IPS DF 6.9 (cell line): Measurements from ENCODE around the gene HRCT1.

ENCODE experiments used
- DNase-seq: peaks from one replicate; pipeline ENCODE4 v3.0.0-alpha.2; 2013; ENCODE audit warnings: low read depth, low spot score
- H3K27ac ChIP-seq: one replicate; pipeline ENCODE4 v1.5.1; 2013; ENCODE audit warnings: low read length, control low read depth
- H3K27me3 ChIP-seq: 2 replicates; pipeline ENCODE4 v1.6.1; 2013; ENCODE audit warnings: mild to moderate bottlenecking, low read length; ENCODE audit not compliant: control insufficient read depth, insufficient read depth
- H3K36me3 ChIP-seq: 2 replicates; pipeline ENCODE4 v1.6.1; 2013; ENCODE audit warnings: low read length; ENCODE audit not compliant: control insufficient read depth, insufficient read depth
- H3K4me1 ChIP-seq: 2 replicates; pipeline ENCODE4 v1.6.1; 2013; ENCODE audit warnings: low read length; ENCODE audit not compliant: control insufficient read depth, insufficient read depth
- H3K4me3 ChIP-seq: 2 replicates; pipeline ENCODE4 v1.5.1; 2013; ENCODE audit warnings: mild to moderate bottlenecking, low read length
- H3K9me3 ChIP-seq: 2 replicates; pipeline ENCODE4 v1.6.1; 2013; ENCODE audit warnings: low read length, inconsistent platforms; ENCODE audit not compliant: control insufficient read depth, insufficient read depth
- WGBS: extraction: QIAGEN DNeasy Blood & Tissue Kit; methylation state at CpG from one replicate; pipeline ENCODE4 v1.1.7; 2013; ENCODE audit warnings: mixed read lengths, missing lambda C conversion rate; ENCODE audit not compliant: insufficient read length, insufficient coverage; 5-methylcytosine and 5-hydroxymethylcytosine counted together

Gene HRCT1

DNA sequence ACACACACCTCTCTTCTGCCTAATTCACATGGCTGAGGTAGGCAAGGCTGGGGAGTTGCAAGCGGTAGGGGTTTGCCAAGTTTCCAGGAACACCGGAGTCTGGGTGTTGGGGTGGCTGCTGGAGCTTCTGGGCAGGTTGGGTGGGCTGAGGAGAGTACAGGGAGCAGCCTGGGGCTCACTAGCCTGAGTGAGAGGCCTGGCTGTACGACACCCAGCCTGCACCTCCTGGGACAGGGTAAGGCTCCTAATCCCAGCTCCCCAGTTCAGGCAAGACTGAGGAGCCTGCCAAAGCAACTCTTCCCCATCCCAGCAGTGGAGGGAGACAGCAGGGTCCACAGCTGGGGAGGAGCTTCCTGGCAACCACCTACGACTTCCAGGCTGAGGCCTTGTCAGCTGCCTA, 11.3 kb downstream of the HRCT1 start:
- no peak overlapping the region for H3K4me3 ChIP-seq
- H3K27me3 ChIP-seq: no peaks in the 10 kb centered on the region
- H3K36me3 ChIP-seq: no peaks in the 10 kb centered on the region
- peaks cover 3% of the 10 kb centered on the region; the same call in 1 of the 2 replicates for H3K4me1 ChIP-seq
- H3K9me3 ChIP-seq: no peaks in the 10 kb centered on the region
- DNase-seq: no peak
- no peak overlapping the region for H3K27ac ChIP-seq
- WGBS: no CpG with 5 or more reads among the region's 4 CpGs

DNA sequence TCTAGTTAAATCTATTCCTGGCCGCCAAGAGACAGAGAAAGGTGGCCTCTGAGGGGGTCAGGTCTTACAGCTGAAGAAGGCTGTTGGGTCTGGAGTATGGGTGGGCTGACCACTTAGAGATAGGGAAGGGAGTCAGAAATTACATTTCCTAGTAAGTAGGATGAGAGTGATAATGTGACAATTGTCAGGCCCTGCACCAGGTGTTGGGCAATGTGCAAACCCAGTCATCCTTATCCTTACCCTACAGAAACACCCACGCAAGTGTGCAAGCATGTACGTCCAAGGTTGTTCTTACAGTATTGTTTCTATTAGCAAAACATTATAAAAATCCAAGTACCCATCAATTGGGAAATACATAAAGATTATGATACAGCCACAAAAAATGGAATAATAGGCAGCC, 12.8 kb downstream of the HRCT1 start:
- peaks cover 3% of the 10 kb centered on the region; the same call in 1 of the 2 replicates for H3K4me1 ChIP-seq
- no peaks in the 10 kb centered on the region for H3K9me3 ChIP-seq
- no peak overlapping the region for H3K27ac ChIP-seq
- no peaks in the 10 kb centered on the region for H3K27me3 ChIP-seq
- no peak overlapping the region for H3K4me3 ChIP-seq
- WGBS: no CpG with 5 or more reads among the region's 3 CpGs
- DNase-seq: no peak
- H3K36me3 ChIP-seq: no peaks in the 10 kb centered on the region

DNA sequence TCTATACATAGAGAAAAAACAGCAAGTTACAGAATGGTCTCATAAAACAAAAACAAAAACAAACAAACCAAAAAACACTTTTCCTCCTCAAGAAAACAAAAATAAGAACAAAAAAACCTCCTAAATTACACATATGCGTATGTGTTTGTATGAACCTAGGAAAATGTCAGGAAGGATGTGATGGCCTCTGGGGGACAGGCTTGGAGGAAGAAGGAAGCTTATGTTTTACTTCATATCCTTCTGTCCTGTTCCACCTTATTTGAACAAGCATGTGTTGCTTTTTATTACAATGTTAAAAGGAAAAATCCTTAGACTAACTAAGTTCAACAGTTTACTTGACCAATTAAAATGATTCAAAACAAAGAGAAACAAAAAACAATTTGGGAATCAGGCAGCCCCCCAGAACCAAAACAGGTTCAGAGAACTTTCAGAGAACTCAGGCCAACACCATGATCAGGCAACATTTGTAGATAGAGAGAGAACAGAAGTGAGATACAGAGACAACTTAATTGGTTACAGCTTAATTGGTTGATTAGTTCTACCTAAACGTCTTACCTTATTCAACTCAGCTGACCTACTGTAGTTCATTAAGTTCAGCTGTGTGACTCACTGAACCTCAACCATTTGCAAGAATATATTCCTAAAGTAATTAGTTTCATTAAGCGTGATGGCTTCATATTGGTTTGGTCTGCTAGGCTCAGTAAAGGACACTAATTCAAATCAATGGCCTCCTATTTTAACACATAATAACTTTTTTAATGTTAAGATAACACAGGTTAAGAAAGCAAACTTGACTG, 13.4 kb downstream of the HRCT1 start:
- WGBS: no CpG with 5 or more reads among the region's 3 CpGs
- no peak overlapping the region for H3K4me3 ChIP-seq
- H3K27ac ChIP-seq: no peak overlapping the region
- no peaks in the 10 kb centered on the region for H3K9me3 ChIP-seq
- peaks cover 3% of the 10 kb centered on the region; the same call in 1 of the 2 replicates for H3K4me1 ChIP-seq
- DNase-seq: no peak
- no peaks in the 10 kb centered on the region for H3K36me3 ChIP-seq
- no peaks in the 10 kb centered on the region for H3K27me3 ChIP-seq

DNA sequence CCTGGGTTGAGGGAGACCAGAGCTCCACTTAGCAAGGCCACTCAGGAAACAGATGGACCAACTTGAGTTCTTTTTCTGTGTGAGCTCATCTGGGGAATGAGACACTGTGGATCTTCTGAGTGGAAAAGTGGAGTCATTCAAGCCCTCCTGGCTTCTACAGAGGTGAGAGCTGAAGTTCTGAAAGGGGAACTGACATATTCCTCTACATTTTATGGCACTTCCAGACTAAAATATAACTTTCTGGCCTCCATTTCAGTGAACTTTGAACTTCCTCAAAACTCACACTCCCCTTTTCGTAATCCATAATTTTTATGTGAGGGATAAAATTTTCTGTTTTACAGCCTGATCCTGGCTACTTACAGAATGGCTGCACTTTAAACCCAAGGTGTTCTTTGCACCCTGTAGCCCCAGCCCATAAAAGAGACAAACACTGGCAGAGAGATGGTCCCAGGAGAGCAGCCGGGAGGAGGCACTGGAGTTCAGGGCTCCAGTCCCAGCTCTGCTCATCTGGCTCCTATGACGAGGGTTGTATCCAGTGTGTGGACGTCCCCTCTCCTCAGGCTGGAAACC, 14.1 kb downstream of the HRCT1 start:
- Histone ChIP-seq H3K4me1 (peaks cover 3% of the 10 kb centered on the region; the same call in 1 of the 2 replicates), H3K9me3 (no peaks in the 10 kb centered on the region), H3K4me3 (no peak overlapping the region), H3K27me3 (no peaks in the 10 kb centered on the region), H3K27ac (no peak overlapping the region), H3K36me3 (no peaks in the 10 kb centered on the region)
- no CpG with 5 or more reads among the region's 4 CpGs for WGBS
- no peak for DNase-seq

DNA sequence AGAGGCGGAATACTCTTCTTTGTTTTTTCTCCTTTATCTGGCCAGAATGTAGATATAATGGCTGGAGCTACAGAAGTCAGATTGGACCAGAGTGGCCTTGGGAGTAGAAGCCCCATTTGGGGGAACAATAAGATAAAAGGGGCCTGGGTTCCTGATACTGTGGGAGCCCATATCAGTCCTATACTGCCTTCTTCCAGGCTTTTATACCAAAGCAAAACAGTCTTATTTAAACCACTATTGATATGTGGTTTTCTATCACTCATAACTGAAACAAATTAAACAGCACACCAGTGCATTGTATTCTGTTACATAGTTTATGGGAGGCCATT, 17.6 kb downstream of the HRCT1 start:
- no peaks in the 10 kb centered on the region for H3K27me3 ChIP-seq
- no peak for DNase-seq
- WGBS: no CpG with 5 or more reads among the region's 1 CpG
- no peak overlapping the region for H3K4me3 ChIP-seq
- H3K36me3 ChIP-seq: no peaks in the 10 kb centered on the region
- H3K27ac ChIP-seq: no peak overlapping the region
- no peaks in the 10 kb centered on the region for H3K9me3 ChIP-seq
- no peaks in the 10 kb centered on the region for H3K4me1 ChIP-seq

DNA sequence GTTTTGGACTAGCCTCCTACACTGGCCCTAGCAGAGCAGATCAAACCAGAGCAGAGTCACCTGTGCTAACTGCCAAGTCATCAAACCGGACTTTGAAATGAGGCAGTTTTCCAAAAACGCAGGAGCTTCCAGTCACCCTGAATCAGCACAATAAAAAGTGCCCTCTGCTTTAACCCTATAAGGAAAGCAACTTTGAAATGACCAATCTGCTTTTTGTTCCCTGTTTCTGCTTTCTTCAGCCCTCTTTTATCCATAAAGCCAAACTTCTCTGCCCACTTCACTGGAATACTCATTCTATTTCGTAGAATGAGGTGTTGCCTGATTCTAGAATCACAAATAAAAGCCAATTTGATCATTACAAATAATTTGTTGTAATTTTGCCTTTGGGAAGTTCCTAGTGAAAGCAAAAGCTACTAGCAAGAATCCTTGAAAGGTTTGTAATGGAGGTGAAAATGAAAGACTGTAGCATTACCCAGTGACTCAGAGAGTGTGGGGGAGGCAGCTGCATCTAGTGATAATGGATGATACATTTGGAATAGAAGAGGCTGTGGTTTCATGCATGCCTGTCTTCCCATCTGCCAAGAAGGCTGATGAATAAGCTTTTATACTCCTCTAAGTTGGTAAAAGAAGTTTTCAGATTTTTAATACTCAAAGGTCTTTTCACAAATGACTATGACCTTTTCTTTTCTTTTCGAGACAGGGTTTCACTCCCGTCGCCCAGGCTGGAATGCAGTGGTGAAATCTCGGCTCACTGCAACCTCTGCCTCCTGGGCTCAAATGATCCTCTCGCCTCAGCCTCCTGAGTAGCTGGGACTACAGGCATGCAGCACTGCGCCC, 18.1 kb downstream of the HRCT1 start:
- H3K36me3 ChIP-seq: no peaks in the 10 kb centered on the region
- H3K4me1 ChIP-seq: no peaks in the 10 kb centered on the region
- H3K27ac ChIP-seq: no peak overlapping the region
- no peak overlapping the region for H3K4me3 ChIP-seq
- no peaks in the 10 kb centered on the region for H3K9me3 ChIP-seq
- DNase-seq: no peak
- no peaks in the 10 kb centered on the region for H3K27me3 ChIP-seq
- WGBS: no CpG with 5 or more reads among the region's 9 CpGs

DNA sequence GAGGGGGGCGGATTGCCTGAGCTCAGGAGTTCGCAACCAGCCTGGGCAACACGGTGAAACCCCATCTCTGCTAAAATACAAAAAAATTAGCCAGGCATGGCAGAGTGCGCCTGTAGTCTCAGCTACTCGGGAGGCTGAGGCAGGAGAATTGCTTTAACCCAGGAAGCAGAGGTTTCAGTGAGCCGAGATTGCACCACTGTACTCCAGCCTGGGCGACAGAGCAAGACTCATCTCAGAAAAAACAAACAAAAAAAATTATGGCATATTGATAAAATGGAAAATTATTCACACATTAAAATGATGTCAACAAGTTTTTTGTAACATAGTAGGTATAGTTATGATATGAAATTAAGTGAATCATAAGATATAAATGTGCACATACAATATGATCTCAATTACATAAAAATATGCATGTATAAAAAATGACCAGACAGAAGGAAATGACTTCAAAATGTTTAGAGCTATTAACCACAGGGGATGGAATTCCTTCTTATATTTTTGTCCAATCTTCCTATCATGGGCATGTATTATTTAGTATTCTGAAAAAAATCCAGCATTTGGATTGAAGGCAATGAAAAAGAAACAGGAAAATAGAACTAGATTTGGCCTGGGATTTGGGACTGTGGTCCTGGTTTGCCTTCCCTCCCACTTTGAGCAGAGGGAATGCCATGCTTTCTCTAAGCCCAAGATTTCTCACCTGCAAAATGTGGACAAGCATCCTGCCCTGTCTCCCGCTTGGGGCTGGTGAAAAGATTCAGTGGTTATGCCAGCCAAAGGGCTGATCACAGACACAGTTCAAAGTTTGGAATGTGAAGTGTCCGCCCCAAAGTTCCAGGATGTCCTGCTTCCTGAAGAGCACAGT, 22.8 kb downstream of the HRCT1 start:
- no CpG with 5 or more reads among the region's 9 CpGs for WGBS
- no peak overlapping the region for H3K27ac ChIP-seq

DNA sequence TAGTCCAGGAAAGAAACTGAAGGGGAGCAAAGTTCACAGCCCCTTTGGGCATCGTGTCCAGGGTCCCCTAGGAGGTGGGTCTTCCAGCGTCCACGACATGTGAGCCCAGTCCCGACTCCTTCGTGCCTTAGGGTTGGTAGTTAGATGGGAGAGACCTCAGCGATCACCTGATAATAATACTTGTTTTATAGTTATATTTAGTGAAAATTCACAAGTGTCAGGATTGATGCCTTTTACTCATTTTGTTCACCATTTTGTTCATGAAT, 23.4 kb downstream of the HRCT1 start:
- no peak overlapping the region for H3K27ac ChIP-seq
- WGBS: no CpG with 5 or more reads among the region's 6 CpGs

More for the DNA sequence above, 22.8 kb downstream of the HRCT1 start:
- Histone ChIP-seq H3K9me3 (no peaks in the 10 kb centered on the region), H3K27me3 (no peaks in the 10 kb centered on the region), H3K4me1 (no peaks in the 10 kb centered on the region), H3K36me3 (no peaks in the 10 kb centered on the region), H3K4me3 (no peak overlapping the region)
- no peak for DNase-seq

DNA sequence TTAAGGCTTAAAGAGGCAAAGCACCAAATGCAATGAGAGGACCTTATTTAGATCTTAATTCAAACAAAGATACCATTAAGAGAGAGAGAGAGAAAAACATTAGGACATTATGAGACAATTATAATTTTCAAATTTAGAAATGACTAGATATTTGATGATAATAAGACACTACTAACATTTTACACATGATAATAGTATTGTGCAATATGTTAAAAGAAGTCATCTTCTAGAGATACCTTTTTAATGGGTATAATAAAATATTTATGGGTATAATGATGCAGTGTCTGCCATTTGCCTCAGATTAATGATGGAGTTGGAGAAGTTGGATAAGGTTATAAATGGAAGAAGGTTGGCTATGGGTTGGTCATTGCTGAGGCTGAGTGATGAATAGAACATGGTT, 24.5 kb downstream of the HRCT1 start:
- no peak for DNase-seq
- H3K27ac ChIP-seq: no peak overlapping the region
- no peaks in the 10 kb centered on the region for H3K9me3 ChIP-seq
- H3K4me3 ChIP-seq: no peak overlapping the region
- no peaks in the 10 kb centered on the region for H3K27me3 ChIP-seq
- no peaks in the 10 kb centered on the region for H3K36me3 ChIP-seq
- H3K4me1 ChIP-seq: no peaks in the 10 kb centered on the region

More for the DNA sequence above, 23.4 kb downstream of the HRCT1 start:
- H3K9me3 ChIP-seq: no peaks in the 10 kb centered on the region
- DNase-seq: no peak
- H3K4me3 ChIP-seq: no peak overlapping the region
- H3K27me3 ChIP-seq: no peaks in the 10 kb centered on the region
- no peaks in the 10 kb centered on the region for H3K4me1 ChIP-seq
- no peaks in the 10 kb centered on the region for H3K36me3 ChIP-seq

DNA sequence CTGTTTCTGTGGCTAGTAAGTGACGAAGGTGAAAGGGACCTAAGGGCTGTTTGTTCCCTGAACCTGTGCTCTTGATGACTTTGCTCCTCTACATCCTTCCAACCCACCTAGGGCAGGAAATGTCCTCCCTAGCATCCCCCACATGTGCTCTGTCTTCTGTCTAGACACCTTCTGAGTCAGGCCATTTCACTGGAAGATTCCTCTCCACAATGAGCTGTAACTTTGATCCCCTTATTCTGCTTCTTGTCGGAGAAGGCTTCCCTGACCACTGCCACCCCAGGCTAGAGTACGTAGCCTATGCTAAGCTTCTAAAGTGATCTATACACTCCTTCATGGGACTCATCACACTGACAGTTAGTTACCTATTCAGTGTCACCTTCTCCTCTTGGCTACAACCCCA, 25.0 kb downstream of the HRCT1 start:
- no peaks in the 10 kb centered on the region for H3K27me3 ChIP-seq
- H3K27ac ChIP-seq: no peak overlapping the region
- WGBS: no CpG with 5 or more reads among the region's 3 CpGs
- H3K36me3 ChIP-seq: no peaks in the 10 kb centered on the region
- no peaks in the 10 kb centered on the region for H3K4me1 ChIP-seq
- H3K4me3 ChIP-seq: no peak overlapping the region
- no peaks in the 10 kb centered on the region for H3K9me3 ChIP-seq
- no peak for DNase-seq
